NB4 (cell line): ENCODE data around the gene GSTA5.
"Not testable (repeated sequence)": the region's sequence is repeated elsewhere in the genome, so short reads cannot be mapped to it uniquely, and the experiment has no call there.

ENCODE experiments used
- DNase-seq: peaks from one replicate; pipeline ENCODE4 v3.0.0; 2010; ENCODE audit warnings: low read depth
- H3K4me3 ChIP-seq: one replicate; pipeline ENCODE4 v1.5.1; 2011; ENCODE audit warnings: mild to moderate bottlenecking, low read depth, low read length, moderate library complexity
- MYC ChIP-seq: IDR thresholded peaks from 2 replicates; pipeline ENCODE4 v1.6.1; 2011; ENCODE audit warnings: low read depth, low read length
- POLR2A ChIP-seq: IDR thresholded peaks from 2 replicates; pipeline ENCODE4 v1.6.1; 2011; ENCODE audit warnings: mild to moderate bottlenecking; ENCODE audit not compliant: insufficient read length; ENCODE audit errors: extremely low read depth
- TF ChIP-seq, protein P1 (sequence below): IDR thresholded peaks from 2 replicates; pipeline ENCODE4 v1.6.1; 2011; ENCODE audit warnings: low read depth, low read length
- TF ChIP-seq, protein P2 (sequence below): IDR thresholded peaks from one replicate; pipeline ENCODE4 v1.5.1; 2012; ENCODE audit warnings: low read depth, low read length

GSTA5 gene

DNA sequence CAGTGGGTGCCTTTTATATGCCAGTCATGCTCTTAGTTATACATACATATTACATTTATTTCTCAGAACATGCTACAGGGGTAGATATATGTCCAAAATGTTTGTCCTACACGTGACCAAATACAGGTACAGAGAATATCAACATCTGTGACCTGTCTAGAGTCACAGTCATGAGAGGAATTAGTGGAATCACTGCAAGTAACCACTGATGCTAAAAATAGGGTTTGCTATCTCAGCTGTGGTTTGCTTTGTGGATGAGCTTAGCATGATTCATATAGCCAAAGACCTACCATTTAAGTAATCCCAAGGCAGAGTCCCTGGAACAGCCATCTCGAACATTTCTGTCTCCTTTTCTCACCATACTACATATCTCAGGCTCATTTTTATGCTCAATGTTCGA is 36.6 kb upstream of the GSTA5 start:
- H3K4me3 ChIP-seq: no peak overlapping the region
- TF ChIP-seq, protein P1, sequence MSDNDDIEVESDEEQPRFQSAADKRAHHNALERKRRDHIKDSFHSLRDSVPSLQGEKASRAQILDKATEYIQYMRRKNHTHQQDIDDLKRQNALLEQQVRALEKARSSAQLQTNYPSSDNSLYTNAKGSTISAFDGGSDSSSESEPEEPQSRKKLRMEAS: no peak
- no peak for TF ChIP-seq MYC
- TF ChIP-seq, protein P2, sequence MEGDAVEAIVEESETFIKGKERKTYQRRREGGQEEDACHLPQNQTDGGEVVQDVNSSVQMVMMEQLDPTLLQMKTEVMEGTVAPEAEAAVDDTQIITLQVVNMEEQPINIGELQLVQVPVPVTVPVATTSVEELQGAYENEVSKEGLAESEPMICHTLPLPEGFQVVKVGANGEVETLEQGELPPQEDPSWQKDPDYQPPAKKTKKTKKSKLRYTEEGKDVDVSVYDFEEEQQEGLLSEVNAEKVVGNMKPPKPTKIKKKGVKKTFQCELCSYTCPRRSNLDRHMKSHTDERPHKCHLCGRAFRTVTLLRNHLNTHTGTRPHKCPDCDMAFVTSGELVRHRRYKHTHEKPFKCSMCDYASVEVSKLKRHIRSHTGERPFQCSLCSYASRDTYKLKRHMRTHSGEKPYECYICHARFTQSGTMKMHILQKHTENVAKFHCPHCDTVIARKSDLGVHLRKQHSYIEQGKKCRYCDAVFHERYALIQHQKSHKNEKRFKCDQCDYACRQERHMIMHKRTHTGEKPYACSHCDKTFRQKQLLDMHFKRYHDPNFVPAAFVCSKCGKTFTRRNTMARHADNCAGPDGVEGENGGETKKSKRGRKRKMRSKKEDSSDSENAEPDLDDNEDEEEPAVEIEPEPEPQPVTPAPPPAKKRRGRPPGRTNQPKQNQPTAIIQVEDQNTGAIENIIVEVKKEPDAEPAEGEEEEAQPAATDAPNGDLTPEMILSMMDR: no peak
- no peak for TF ChIP-seq POLR2A
- DNase-seq: peak; percentile 5

DNA sequence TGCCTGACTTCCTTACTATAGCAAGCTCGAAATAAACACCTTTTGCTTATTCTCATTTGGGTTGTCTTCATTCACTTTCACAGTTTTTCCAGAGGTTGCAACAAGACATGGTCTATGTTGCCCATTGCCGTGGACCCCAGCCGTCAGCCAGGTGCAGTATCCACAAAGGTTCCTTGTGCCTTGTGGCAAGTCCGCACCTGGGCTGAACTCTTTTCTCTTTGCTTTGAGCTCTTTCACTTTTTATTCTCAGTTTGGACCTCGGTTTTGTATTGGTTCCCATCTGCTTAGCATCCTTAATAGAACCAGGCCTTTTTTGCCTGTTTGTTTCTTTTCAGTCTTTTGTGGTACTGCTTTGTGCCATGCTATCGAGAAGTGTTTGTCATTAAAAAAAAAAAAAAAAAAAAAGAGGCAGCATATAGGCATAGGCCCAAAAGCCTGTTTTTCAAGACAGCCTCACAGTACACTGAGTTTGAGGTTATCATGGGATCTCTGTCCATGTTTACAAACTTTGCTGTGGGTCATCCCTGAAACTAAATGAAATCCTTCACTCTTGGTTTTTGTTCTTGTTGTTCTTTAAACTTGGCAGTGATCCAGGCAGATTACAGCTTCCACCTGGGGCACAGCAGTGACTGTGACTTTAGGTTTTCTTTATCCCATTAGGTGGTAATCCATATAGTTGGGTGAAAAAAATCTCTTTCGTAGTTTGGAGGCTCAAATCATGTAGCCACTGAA is 35.6 kb upstream of the GSTA5 start:
- H3K4me3 ChIP-seq: no peak overlapping the region
- DNase-seq: no peak

DNA sequence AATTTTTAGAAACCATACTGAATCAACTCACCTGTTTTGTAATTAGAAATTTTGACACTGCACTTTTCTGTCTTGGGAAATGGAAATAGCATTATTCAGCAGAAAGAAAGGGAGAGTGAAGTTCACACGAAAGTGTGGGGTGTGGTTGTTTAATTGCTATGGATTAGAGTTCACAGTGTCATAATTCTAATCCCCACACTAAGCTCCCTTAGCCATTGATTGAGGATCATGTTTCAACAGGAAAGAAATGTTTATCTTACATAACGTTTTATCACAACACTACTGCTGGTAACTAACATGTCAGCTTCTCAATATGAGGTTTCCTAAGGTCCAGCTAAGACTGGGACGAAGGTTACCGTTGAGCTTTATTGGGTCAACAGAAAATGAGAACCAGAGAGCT is 31.4 kb upstream of the GSTA5 start:
- DNase-seq: no peak
- H3K4me3 ChIP-seq: no peak overlapping the region
- TF ChIP-seq, protein P2: no peak
- TF ChIP-seq POLR2A: no peak
- no peak for TF ChIP-seq MYC
- TF ChIP-seq, protein P1: no peak

More for the DNA sequence above, 35.6 kb upstream of the GSTA5 start:
- TF ChIP-seq POLR2A: no peak
- TF ChIP-seq, protein P1: no peak

DNA sequence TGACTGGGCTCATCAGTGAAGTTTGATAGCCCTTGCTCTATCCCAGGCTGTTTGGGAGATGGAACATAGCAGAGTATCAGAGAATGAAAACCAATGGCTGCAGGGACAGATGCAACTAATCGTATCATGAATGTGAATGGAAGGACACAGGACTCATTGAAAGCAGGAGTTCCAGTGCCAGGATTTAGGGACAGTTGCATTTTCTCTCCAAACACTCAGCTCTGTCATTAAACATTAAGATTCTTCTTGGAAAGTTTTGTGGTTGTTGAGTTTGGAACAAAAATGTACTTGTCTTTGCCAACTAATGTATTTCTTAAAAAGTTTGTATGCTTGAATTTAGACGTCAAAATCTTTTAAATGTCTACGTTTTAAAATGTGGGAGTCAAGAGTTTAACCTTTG is 31.0 kb upstream of the GSTA5 start:
- no peak for TF ChIP-seq POLR2A
- TF ChIP-seq, protein P2: no peak
- TF ChIP-seq MYC: no peak
- TF ChIP-seq, protein P1: no peak

DNA sequence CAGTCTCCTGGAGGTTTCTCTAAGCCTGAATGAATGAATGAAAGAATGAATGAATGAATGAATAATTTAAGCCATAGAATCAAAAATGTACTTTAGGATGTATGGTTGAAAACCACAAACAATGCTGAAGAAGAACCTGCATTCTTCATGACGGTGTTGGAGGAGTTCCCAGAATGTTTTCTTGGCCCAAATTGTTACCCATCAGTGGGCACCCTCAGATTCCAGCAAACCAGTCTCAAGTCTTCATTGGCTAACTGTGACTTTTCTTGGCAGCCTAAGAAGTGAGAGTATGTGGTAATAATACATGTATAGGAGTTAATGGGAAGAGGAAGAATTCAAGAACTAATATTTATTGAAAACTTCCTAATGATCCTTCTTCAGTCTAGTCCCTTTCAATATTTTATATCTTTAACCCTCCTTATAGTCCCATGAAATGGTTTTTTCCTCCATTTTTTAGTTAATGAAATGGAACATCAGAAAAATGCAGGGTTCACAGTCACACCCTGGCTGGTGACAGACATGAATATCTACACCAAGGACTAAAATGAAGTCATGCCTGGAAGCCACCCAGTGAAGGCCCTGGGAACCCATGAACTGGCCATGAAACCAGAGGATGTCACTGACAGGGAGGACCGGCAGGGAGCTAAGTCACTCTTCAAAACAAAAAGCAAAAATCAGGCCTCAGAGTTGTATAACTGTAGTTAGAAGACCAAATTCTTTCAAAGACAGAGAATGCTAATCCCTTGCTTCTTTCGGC is 29.9 kb upstream of the GSTA5 start:
- H3K4me3 ChIP-seq, DNase-seq: not testable (repeated sequence)

More for the DNA sequence above, 31.0 kb upstream of the GSTA5 start:
- H3K4me3 ChIP-seq: no peak overlapping the region
- DNase-seq: no peak

DNA sequence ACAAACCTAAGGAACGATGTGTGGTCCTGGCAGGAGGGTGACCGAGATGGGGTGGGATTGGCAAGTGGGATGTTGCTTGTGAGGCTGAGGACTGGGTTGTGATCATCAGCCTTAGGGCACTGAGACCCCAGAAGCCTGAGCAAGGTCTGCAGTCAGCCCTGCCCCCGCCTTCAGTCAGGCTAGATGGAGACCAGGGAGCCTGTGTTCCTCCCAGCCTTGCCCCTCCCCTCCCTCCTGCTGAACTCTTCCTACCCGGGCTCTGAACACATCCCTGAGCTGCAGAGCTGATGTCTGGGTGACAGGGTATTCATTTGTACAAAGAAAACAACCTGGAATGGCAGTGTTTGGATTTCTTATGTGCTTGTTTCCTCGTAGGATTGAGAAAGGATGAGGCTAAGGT is 28.3 kb upstream of the GSTA5 start:
- DNase-seq, H3K4me3 ChIP-seq: not testable (repeated sequence)

DNA sequence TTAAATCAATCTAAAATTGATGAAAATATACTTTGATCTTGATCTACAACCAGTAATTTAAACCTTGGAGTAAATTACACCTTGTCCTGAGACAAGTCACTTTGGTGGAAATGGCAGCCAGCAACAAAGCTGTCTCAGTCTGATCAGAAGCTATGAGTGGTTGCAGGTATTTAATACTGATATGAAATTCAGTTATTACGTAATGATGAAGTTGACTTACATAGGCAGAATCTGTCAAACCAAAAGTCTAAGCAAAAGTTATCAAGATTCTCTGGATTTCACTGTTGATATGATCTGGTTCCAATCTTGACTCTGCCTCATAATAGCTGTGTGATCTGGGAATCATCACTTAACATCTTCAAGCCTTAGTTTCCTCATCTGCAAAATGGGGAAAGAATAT is 27.6 kb upstream of the GSTA5 start:
- no peak overlapping the region for H3K4me3 ChIP-seq
- DNase-seq: no peak
- TF ChIP-seq MYC (no peak), POLR2A (no peak)
- TF ChIP-seq, protein P2: no peak
- TF ChIP-seq, protein P1: no peak

DNA sequence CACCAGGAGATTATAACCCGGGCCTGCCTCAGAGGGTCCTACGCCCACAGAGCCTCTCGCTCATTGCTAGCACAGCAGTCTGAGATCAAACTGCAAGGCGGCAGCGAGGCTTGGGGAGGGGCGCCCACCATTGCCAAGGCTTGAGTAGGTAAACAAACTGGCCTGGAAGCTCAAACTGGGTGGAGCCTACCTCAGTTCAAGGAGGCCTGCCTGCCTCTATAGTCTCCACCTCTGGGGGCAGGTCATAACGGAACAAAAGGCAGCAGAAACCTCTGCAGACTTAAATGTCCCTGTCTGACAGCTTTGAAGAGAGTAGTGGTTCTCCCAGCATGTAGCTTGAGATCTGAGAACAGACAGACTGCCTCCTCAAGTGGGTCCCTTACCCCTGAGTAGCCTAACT is 20.5 kb upstream of the GSTA5 start:
- not testable (repeated sequence) for DNase-seq, H3K4me3 ChIP-seq
